ENCODE data around the gene ACAD11.

GRCh38 chr3:132625613-132626012, 34.0 kb downstream of the ACAD11 start:
- TF ChIP-seq BHLHE40 (IDR thresholded peaks at IDR 0.05; ENCODE audit: low read length) (no peak), CTCF (IDR thresholded peaks at IDR 0.05 in 2 of 3, conservative IDR thresholded peaks at IDR 0.05 in 1 of 3; ENCODE audit: insufficient read depth in 2 of 3, low read depth in 1 of 3, low read length in 3 of 3) (no peak), POLR2A (conservative IDR thresholded peaks at IDR 0.05) (no peak), KDM4B (IDR thresholded peaks at IDR 0.05; ENCODE audit: borderline replicate concordance in 2 of 2, low read depth in 1 of 2) (no peak), RNF2 (IDR thresholded peaks at IDR 0.05) (no peak), PTRF (tag; IDR thresholded peaks at IDR 0.05) (no peak), FOXM1 (IDR thresholded peaks at IDR 0.05; ENCODE audit: low read depth) (no peak), FOXM1 (CRISPR knock-in tag; IDR thresholded peaks at IDR 0.05; ENCODE audit: low read depth) (no peak), HLTF (IDR thresholded peaks at IDR 0.05) (no peak)
